SU-DHL-6 (cell line): ENCODE results near the gene PSPN.
"Not testable (repeated sequence)": the region's sequence is repeated elsewhere in the genome, so short reads cannot be mapped to it uniquely, and the experiment has no call there.

Experiments used
- H2AFZ ChIP-seq: fragments of 200-600 bp; sonication (generic); 2 replicates; pipeline ENCODE4 v1.6.1; 2014; ENCODE audit warnings: low read depth, mild to moderate bottlenecking, moderate library complexity, mixed read lengths, antibody characterized with exemption, low read length; ENCODE audit not compliant: severe bottlenecking
- H3F3A ChIP-seq: fragments of 200-600 bp; shearing (Covaris generic); 2 replicates; pipeline ENCODE4 v1.6.0; 2016; ENCODE audit warnings: antibody characterized with exemption, mild to moderate bottlenecking; ENCODE audit not compliant: insufficient read depth
- H3K27ac ChIP-seq: fragments of 200-600 bp; sonication (generic); 2 replicates; pipeline ENCODE4 v1.5.1; 2016; ENCODE audit warnings: low read depth, mild to moderate bottlenecking, low read length, moderate library complexity, mixed read lengths
- H3K27me3 ChIP-seq: fragments of 200-600 bp; sonication (generic), shearing (Covaris generic); 2 replicates; pipeline ENCODE4 v1.6.0; 2014; ENCODE audit warnings: mild to moderate bottlenecking, low read length
- H3K36me3 ChIP-seq: fragments of 200-600 bp; sonication (generic); 2 replicates; pipeline ENCODE4 v1.6.1; 2014; ENCODE audit warnings: mild to moderate bottlenecking, low read length, mixed read lengths
- H3K4me2 ChIP-seq: fragments of 300-600, 200-600 bp; shearing (Covaris generic), sonication (generic); 2 replicates; pipeline ENCODE4 v1.6.0; 2014; ENCODE audit warnings: low read length, low read depth, mild to moderate bottlenecking; ENCODE audit not compliant: poor library complexity, severe bottlenecking
- H3K4me3 ChIP-seq: fragments of 200-600 bp; sonication (generic); 2 replicates; pipeline ENCODE4 v1.5.1; 2014; ENCODE audit warnings: antibody characterized with exemption, low read length, mild to moderate bottlenecking, mixed read lengths; ENCODE audit not compliant: insufficient read depth, poor library complexity, severe bottlenecking
- H3K79me2 ChIP-seq: fragments of 200-600 bp; sonication (generic); 2 replicates; pipeline ENCODE4 v1.6.1; 2014; ENCODE audit warnings: mild to moderate bottlenecking, low read length, moderate library complexity; ENCODE audit not compliant: insufficient read depth
- H3K9ac ChIP-seq: fragments of 200-600 bp; sonication (generic); 2 replicates; pipeline ENCODE4 v1.7.0; 2014; ENCODE audit warnings: mild to moderate bottlenecking, low read length
- H3K9me2 ChIP-seq: fragments of 200-600 bp; sonication (generic); replicated peaks from 2 replicates; pipeline ENCODE4 v1.6.1; 2014; ENCODE audit warnings: low read length; ENCODE audit not compliant: insufficient read depth
- H3K9me3 ChIP-seq: fragments of 200-600 bp; sonication (generic); 2 replicates; pipeline ENCODE4 v1.6.1; 2014; ENCODE audit warnings: low read length, mixed read lengths; ENCODE audit not compliant: insufficient read depth
- H4K20me1 ChIP-seq: fragments of 200-600 bp; sonication (generic); 2 replicates; pipeline ENCODE4 v1.6.1; 2014; ENCODE audit warnings: low read depth, mild to moderate bottlenecking, antibody characterized with exemption, low read length, moderate library complexity, mixed read lengths
- CTCF ChIP-seq: fragments of 200-600 bp; sonication (generic); IDR thresholded peaks from one replicate; pipeline ENCODE4 v1.5.1; 2017; ENCODE audit warnings: antibody characterized with exemption, mild to moderate bottlenecking, low read length, moderate library complexity; ENCODE audit not compliant: insufficient read depth, poor library complexity, severe bottlenecking
- EZH2phosphoT487 ChIP-seq: fragments of 200-600 bp; sonication (generic), shearing (Covaris generic); conservative IDR thresholded peaks from 2 replicates; pipeline ENCODE4 v1.6.1; 2018; ENCODE audit warnings: mild to moderate bottlenecking, antibody characterized with exemption, low read length, moderate library complexity, mixed read lengths

Gene PSPN

DNA sequence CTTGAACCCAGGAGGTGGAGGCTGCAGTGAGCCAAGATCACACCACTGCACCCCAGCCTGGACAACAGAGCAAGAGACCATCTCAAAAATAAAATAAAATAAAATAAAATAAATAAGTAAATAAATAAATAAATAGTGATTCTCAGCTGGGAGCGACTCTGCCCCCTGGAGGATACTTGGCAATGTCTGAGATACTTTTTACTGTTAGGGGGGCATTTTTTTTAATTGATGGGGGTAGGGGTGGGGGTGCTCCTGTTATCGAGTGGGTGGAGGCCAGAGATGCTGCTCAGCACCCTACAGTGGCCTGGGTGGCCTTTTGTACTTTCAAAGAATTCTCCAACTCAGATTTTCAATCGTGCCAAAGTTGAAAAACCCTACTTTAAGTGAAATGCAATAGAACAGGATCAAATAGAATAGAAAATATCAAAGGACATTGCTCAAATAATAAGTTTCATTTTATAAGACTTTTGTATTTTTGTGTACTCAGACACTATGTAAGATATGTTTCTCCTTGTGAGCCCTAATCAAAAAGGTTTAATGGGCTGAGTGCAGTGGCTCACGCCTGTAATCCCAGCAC, 21.5 kb downstream of the PSPN start:
- Histone ChIP-seq H3K27ac (no peak overlapping the region), H3K9me2 (no peaks in the 10 kb centered on the region), H2AFZ (no peak overlapping the region), H3K79me2 (no peaks in the 10 kb centered on the region), H4K20me1 (no peaks in the 10 kb centered on the region), H3K4me3 (no peak overlapping the region), H3F3A (no peaks in the 10 kb centered on the region), H3K27me3 (no peaks in the 10 kb centered on the region), H3K9ac (no peak overlapping the region), H3K36me3 (no peaks in the 10 kb centered on the region), H3K4me2 (no peak overlapping the region), H3K9me3 (no peaks in the 10 kb centered on the region)
- TF ChIP-seq CTCF = peak; percentile 40
- no peak for TF ChIP-seq EZH2phosphoT487

- Histone ChIP-seq H3K9ac (no peak overlapping the region), H3K36me3 (no peaks in the 10 kb centered on the region), H3K27me3 (no peaks in the 10 kb centered on the region), H3K9me3 (no peaks in the 10 kb centered on the region), H3K27ac (no peak overlapping the region), H3K9me2 (no peaks in the 10 kb centered on the region), H3K4me3 (no peak overlapping the region), H3K79me2 (no peaks in the 10 kb centered on the region), H4K20me1 (no peaks in the 10 kb centered on the region), H3K4me2 (no peak overlapping the region), H3F3A (no peaks in the 10 kb centered on the region), H2AFZ (no peak overlapping the region)
- TF ChIP-seq CTCF (no peak), EZH2phosphoT487 (no peak)
Observed at GRCh38 chr19:6352381-6353165, 23.2 kb downstream of the PSPN start.

DNA sequence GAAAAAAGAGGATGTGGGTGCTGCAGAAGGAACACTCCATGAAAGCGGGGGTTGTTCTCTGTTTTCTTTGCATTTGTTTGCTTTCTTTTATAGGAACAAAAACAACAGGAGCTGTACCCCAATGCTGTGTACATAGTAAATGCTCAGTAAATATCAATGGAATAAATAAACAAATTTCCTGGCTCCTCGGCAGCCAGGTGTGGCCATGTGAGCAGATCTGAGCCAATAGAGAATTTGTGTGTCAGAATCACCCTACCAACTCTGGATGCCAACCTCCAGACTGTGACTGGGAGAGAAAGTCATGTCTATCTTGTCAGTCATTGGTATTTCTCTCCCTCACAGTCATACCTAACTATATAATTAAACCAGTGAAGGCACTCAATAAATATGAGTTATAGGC, 25.0 kb downstream of the PSPN start:
- Histone ChIP-seq H3K27me3 (no peaks in the 10 kb centered on the region), H3F3A (no peaks in the 10 kb centered on the region), H3K9ac (no peak overlapping the region), H3K27ac (no peak overlapping the region), H3K9me3 (no peaks in the 10 kb centered on the region), H4K20me1 (no peaks in the 10 kb centered on the region), H3K4me3 (no peak overlapping the region), H2AFZ (no peak overlapping the region), H3K4me2 (no peak overlapping the region), H3K79me2 (no peaks in the 10 kb centered on the region), H3K9me2 (no peaks in the 10 kb centered on the region), H3K36me3 (no peaks in the 10 kb centered on the region)
- TF ChIP-seq EZH2phosphoT487 (no peak), CTCF (no peak)

- not testable (repeated sequence) for H3K79me2 ChIP-seq, H2AFZ ChIP-seq, H3K36me3 ChIP-seq, H3K9ac ChIP-seq, H3K4me3 ChIP-seq, H3K27ac ChIP-seq, H3K4me2 ChIP-seq, H3K27me3 ChIP-seq, H3F3A ChIP-seq, H3K9me3 ChIP-seq, H3K9me2 ChIP-seq, H4K20me1 ChIP-seq
Observed at GRCh38 chr19:6349271-6349670, 26.5 kb downstream of the PSPN start.
